ENCODE results near the gene RHBDD1.
A peak's percentile ranks its signal among the peaks of the same experiment; 100 is the strongest.

GRCh38 chr2:226984750-226985582 lies 149.1 kb downstream of the RHBDD1 start:
- TF ChIP-seq CTCF (IDR thresholded peaks at IDR 0.05) (peak; percentile 22 to 70 (median 52)), EP300 (IDR thresholded peaks at IDR 0.05) (no peak), POLR2AphosphoS5 (IDR thresholded peaks at IDR 0.05) (no peak), POLR2A (IDR thresholded peaks at IDR 0.05) (no peak)
